ENCODE results near the gene ARHGAP33.

Gene ARHGAP33

DNA sequence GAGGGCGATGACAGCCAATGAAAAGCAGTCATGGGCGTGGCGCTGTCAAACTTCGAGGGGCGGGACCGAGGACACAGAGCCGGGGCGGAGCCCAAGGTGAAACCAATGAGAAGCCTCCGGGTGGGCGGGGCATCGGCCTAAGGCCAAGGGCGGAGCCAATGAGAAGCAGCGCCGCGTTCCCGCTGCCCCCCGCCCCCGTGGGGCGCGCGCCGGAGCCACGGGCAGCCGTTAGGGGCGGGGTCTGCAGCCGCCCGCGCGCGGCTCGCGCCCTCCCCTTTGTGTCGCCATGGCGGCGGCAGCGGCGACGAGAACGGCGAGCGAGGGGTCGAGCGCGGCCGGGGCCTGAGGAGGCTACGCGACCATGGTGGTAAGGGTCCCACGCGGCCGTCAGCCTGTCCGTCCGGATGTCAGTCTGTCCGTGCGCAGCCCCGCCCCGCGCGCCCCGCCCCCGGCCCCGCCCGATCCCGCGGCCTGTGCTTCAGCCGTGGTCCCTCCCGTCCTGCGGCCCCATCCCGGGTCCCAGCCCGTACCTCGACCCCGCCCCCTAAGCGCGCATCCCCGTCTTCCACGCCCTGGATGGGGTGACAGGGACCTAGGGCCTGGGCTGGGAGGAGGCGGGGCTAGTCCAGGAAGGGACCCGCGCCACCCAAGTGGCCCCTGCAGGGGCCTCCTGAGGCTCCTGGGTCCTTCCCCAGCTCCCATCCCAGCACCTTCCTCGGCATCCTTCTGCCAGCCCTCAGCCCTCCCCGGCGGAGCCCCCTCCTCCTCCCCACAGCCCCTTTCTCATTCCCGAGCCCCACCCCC is at the start of gene ARHGAP33:
Gene ARHGAP33 (plus strand): TSS at position 267 of the 804 bp plus-strand sequence. CDS start 95 bp downstream, at position 362.
- DNase-seq = peak; percentile 99

DNA sequence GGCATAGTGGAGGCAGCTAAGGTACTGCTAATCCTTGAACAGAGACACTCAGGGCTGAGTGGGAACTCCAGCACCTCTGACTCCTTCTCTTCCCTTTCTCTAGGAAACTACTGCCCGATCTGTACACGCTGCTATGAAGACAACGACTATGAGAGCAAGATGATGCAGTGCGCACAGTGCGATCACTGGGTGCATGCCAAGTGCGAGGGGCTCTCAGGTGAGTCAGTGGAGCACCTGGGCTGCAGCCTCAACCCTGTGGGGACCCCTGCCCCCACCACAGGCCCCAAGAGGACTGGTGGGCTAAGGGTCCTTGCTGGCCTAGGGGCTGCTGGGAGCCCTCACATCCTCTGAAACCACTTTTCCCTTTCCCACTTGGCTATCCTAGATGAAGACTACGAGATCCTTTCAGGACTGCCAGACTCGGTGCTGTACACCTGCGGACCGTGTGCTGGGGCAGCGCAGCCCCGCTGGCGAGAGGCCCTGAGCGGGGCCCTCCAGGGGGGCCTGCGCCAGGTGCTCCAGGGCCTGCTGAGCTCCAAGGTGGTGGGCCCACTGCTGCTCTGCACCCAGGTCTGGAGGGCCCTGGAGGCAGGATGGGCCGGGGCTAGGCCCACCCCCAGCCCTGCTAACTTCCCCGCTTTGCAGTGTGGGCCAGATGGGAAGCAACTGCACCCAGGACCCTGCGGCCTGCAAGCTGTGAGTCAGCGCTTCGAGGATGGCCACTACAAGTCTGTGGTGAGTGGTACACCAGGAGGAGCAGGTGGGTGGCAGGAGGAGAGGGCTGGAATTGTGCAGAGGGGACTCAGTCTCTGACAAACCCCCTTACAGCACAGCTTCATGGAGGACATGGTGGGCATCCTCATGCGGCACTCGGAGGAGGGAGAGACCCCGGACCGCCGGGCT is 48.1 kb upstream of the ARHGAP33 start:
- no peak for DNase-seq

GRCh38 chr19:35727956-35728706 is 47.2 kb upstream of the ARHGAP33 start:
- DNase-seq = no peak

DNA sequence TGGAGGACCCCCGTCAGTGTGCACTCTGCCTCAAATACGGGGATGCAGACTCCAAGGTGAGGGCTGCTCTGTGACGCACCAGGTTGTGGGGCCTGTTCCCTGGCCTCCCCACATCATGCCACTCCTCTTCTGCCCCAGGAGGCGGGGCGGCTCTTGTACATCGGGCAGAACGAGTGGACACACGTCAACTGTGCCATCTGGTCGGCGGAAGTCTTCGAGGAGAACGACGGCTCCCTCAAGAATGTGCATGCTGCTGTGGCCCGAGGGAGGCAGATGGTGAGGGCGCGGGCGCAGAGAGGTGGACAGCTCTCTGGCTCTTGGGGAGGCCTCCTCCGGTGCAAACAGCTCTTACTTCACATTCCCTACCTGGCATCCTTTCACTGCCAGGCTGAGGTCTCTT is 46.3 kb upstream of the ARHGAP33 start:
- no peak for DNase-seq

- DNase-seq = no peak
Observed at GRCh38 chr19:35729763-35730162, 45.6 kb upstream of the ARHGAP33 start.

GRCh38 chr19:35730326-35730725 is 45.0 kb upstream of the ARHGAP33 start:
- DNase-seq = no peak

DNA sequence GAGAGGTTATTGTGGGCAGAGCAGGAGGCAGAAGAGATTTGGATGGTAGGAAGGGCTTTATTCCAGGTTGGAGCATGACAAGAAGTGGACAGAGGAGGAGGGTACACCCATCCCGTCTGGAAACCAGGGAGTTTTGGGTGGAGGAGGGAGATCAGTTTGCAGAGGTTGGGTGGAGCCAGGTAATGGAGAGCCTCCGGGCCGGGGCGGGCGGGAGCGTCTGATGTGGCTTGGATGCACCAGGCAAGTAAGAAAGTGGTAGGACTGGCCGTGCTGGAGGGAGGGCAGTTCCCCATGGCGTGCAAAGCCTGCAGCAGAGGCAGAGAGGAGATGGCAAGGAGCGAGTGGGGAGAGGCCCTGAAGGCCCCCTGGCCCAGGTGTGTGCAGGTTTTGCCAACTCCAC is 44.0 kb upstream of the ARHGAP33 start:
- no peak for DNase-seq

DNA sequence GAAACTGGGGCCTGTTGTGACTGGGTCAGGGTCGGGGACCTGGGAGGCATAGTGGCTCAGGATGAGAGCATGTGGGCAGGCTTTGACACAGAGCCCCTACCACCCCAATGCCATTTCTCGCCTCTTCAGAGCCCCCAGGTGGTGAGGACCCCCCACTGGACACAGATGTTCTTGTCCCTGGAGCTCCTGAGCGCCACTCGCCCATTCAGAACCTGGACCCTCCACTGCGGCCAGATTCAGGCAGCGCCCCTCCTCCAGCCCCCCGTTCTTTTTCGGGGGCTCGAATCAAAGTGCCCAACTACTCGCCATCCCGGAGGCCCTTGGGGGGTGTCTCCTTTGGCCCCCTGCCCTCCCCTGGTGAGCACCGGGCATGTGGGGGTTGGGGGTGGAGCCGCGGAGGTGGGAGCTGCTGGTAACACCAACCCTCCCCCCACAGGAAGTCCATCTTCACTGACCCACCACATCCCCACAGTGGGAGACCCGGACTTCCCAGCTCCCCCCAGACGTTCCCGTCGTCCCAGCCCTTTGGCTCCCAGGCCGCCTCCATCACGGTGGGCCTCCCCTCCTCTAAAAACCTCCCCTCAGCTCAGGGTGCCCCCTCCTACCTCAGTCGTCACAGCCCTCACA is 43.5 kb upstream of the ARHGAP33 start:
- DNase-seq = no peak

DNA sequence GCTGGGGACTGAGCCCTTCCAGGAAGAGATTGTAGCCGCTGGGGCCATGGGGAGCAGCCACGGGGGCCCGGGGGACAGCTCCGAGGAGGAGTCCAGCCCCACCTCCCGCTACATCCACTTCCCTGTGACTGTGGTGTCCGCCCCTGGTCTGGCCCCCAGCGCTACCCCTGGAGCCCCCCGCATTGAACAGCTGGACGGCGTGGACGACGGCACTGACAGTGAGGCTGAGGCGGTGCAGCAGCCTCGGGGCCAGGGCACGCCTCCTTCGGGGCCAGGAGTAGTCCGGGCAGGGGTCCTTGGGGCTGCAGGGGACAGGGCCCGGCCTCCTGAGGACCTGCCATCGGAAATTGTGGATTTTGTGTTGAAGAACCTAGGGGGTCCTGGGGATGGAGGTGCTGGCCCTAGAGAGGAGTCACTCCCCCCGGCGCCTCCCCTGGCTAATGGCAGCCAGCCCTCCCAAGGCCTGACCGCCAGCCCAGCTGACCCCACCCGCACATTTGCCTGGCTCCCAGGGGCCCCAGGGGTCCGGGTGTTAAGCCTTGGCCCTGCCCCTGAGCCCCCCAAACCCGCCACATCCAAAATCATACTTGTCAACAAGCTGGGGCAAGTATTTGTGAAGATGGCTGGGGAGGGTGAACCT is 42.7 kb upstream of the ARHGAP33 start:
- no peak for DNase-seq

GRCh38 chr19:35733180-35734125 is 41.9 kb upstream of the ARHGAP33 start:
- DNase-seq = no peak

- no peak for DNase-seq
Observed at GRCh38 chr19:35734273-35734672, 41.1 kb upstream of the ARHGAP33 start.

GRCh38 chr19:35734889-35735288 is 40.5 kb upstream of the ARHGAP33 start:
- no peak for DNase-seq

- DNase-seq = no peak
Observed at GRCh38 chr19:35736913-35737886, 38.2 kb upstream of the ARHGAP33 start.

DNA sequence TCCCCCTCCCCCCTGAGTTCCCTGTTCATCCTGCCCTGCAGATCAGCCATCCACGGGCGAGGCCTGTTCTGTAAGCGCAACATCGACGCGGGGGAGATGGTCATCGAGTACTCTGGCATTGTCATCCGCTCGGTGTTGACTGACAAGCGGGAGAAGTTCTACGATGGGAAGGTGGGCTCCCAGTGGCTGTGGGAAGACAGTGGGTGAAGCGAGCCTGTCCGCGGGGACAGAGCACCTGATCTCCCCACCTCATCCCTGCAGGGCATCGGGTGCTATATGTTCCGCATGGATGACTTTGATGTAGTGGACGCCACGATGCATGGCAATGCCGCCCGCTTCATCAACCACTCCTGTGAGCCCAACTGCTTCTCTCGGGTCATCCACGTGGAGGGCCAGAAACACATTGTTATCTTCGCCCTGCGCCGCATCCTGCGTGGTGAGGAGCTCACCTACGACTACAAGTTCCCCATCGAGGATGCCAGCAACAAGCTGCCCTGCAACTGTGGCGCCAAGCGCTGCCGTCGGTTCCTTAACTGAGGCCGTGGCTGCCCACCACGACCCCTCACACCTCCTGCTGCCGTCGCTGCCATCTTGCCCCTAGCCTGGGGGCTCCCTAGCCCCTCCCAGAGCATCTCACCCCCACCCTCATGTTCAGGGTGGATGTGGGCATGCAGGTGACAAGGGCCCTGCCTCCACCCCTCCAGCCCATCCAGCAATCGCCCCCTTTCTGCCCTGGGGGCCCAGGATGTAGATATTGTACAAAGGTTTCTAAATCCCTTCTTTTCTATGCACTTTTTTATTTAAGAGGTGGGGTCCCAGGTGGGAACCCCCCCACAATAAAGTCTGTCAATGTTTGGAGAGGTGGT is 37.1 kb upstream of the ARHGAP33 start:
- no peak for DNase-seq

DNA sequence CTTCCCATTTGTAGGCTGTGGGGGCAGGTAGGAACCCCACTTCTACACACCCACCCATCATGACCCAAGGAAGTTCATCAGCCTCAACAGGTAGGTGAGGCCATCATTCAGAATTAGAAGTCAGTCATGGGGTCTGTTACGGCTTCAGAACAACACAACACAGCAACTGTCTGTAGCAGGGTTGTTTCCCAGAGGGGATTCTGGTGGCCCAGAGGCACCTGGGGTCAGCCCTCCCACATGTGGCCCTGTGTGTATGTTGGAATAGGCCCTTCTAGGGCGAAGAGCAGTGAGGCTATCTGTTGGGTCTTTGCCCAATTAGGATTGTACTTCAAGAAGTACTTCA is 36.5 kb upstream of the ARHGAP33 start:
- DNase-seq = no peak

- no peak for DNase-seq
Observed at GRCh38 chr19:35739275-35740107, 35.9 kb upstream of the ARHGAP33 start.

DNA sequence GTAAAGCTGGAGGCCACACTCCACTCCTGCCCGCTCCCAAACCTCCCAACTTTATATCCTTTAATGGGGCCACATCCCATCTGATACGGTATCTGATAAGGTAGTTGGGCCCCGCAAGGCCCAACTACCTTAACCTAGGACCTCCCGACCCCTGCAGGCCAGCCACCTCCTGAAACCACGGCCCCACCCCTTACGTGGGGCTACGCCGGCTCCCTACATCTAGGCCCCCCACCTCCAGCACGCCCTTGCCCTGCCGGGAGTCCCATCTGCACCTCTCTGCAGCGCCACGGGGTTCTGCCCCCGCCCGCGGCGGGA is 35.3 kb upstream of the ARHGAP33 start:
- no peak for DNase-seq

Data from activated CD8-positive, alpha-beta memory T cell treated with anti-CD3 and anti-CD28 coated beads, Interleukin-2, amount 50 U/mL, for 48 hours (primary cell).